Upper lobe of left lung (tissue), 4 donors: ENCODE results near the gene SHE.

Experiments used
- POLR2A ChIP-seq, 4 donors: fragments of 450-650 bp; IDR thresholded peaks; one replicate each; pipeline ENCODE4 v1.5.1; 2016 to 2017; ENCODE audit warnings: antibody characterized with exemption in 4 of 4, mild to moderate bottlenecking in 2 of 4
- POLR2AphosphoS5 ChIP-seq, 2 donors: sonication (generic); formaldehyde crosslinking; IDR thresholded peaks; one replicate each; pipeline ENCODE4 v1.5.1; 2017; ENCODE audit warnings: antibody characterized with exemption in 2 of 2
- TF ChIP-seq, protein P1 (sequence below), 6 experiments: fragments of 450-650 bp in 4 of 6; fragments of 200-600 bp in 2 of 6; sonication (generic) in 2 of 6; IDR thresholded peaks; one replicate each; pipeline ENCODE4 v1.5.1; 2016 to 2019; ENCODE audit warnings: antibody characterized with exemption in 6 of 6

DNA sequence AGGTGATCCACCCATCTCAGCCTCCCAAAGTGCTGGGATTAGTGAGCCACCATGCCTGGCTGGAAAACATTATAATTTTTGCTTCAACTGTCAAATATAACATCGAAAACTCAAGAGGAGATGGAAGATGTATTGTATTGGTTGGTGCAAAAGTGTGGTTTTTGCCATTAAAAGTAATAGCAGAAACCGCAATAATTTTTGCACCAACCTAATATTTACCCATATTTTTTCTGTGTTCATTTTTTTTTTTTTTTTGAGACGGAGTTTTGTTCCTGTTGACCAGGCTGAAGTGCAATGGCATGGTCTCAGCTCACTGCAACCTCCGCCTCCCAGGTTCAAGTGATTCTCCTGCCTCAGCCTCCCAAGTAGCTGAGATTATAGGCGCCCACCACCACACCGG, 27.1 kb upstream of the SHE start:
- TF ChIP-seq, protein P1, sequence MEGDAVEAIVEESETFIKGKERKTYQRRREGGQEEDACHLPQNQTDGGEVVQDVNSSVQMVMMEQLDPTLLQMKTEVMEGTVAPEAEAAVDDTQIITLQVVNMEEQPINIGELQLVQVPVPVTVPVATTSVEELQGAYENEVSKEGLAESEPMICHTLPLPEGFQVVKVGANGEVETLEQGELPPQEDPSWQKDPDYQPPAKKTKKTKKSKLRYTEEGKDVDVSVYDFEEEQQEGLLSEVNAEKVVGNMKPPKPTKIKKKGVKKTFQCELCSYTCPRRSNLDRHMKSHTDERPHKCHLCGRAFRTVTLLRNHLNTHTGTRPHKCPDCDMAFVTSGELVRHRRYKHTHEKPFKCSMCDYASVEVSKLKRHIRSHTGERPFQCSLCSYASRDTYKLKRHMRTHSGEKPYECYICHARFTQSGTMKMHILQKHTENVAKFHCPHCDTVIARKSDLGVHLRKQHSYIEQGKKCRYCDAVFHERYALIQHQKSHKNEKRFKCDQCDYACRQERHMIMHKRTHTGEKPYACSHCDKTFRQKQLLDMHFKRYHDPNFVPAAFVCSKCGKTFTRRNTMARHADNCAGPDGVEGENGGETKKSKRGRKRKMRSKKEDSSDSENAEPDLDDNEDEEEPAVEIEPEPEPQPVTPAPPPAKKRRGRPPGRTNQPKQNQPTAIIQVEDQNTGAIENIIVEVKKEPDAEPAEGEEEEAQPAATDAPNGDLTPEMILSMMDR (IDR thresholded peaks at IDR 0.05) = no peak
- TF ChIP-seq POLR2A (IDR thresholded peaks at IDR 0.05) (no peak), POLR2AphosphoS5 (IDR thresholded peaks at IDR 0.05) (no peak)
